Thoracic aorta (tissue), 2 donors: Measurements from ENCODE around the gene REPS2. TPM values are rescaled to one million over a fixed set of nuclear protein-coding genes. Genes with fewer than 3 reads are reported as not detected.

Experiments used
- ATAC-seq: fragments of 150-250 bp; one replicate; pipeline ENCODE4 v1.8.0; 2017; ENCODE audit warnings: low read depth; ENCODE audit not compliant: insufficient number of reproducible peaks, low FRiP score
- DNase-seq: peaks from one replicate; pipeline ENCODE4 v3.0.0-alpha.2; 2020; ENCODE audit warnings: low spot score
- H3K27ac ChIP-seq, 2 donors: fragments of 200-600 bp; sonication (generic); 1 replicate in 1 of 2; 2 replicates in 1 of 2; pipeline ENCODE4 v1.5.1; 2016; ENCODE audit warnings: mild to moderate bottlenecking in 2 of 2, moderate library complexity in 2 of 2
- H3K27me3 ChIP-seq: fragments of 200-600 bp; sonication (generic); replicated peaks from 2 replicates; pipeline ENCODE4 v1.6.0; 2016; ENCODE audit warnings: mild to moderate bottlenecking; ENCODE audit not compliant: insufficient read depth
- H3K36me3 ChIP-seq: fragments of 200-600 bp; sonication (generic); one replicate; pipeline ENCODE4 v1.5.1; 2016
- H3K4me1 ChIP-seq, 2 donors: fragments of 200-600 bp; sonication (generic); 1 replicate in 1 of 2; 2 replicates in 1 of 2; pipeline versions ENCODE4 v1.5.1 to v1.6.0; 2016; ENCODE audit warnings: low read depth in 2 of 2, mild to moderate bottlenecking in 1 of 2; ENCODE audit not compliant: control insufficient read depth in 1 of 2
- H3K4me3 ChIP-seq: fragments of 200-600 bp; sonication (generic); 2 replicates; pipeline ENCODE4 v1.5.1; 2016; ENCODE audit warnings: mild to moderate bottlenecking
- H3K9me3 ChIP-seq: fragments of 200-600 bp; sonication (generic); 2 replicates; pipeline ENCODE4 v1.5.1; 2016
- total RNA-seq, 2 donors: library from RNA; depleted of rRNA; stranded (reverse); fragments of >200 nt; gene quantifications; one replicate each; pipeline versions ENCODE4 v1.1.0 to v1.2.3, GENCODE V29; 2016
- TF ChIP-seq, protein P1 (sequence below): fragments of 200-600 bp; sonication (generic); IDR thresholded peaks from one replicate; pipeline ENCODE4 v1.5.1; 2019; ENCODE audit warnings: antibody characterized with exemption

Gene REPS2
- total RNA-seq, 2 donors from 2014 or later = 4.9 to 22.9 TPM

GRCh38 chrX:17047224-17047623, 100.8 kb downstream of the REPS2 start:
- H3K27me3 ChIP-seq = no peaks in the 10 kb centered on the region
- TF ChIP-seq, protein P1, sequence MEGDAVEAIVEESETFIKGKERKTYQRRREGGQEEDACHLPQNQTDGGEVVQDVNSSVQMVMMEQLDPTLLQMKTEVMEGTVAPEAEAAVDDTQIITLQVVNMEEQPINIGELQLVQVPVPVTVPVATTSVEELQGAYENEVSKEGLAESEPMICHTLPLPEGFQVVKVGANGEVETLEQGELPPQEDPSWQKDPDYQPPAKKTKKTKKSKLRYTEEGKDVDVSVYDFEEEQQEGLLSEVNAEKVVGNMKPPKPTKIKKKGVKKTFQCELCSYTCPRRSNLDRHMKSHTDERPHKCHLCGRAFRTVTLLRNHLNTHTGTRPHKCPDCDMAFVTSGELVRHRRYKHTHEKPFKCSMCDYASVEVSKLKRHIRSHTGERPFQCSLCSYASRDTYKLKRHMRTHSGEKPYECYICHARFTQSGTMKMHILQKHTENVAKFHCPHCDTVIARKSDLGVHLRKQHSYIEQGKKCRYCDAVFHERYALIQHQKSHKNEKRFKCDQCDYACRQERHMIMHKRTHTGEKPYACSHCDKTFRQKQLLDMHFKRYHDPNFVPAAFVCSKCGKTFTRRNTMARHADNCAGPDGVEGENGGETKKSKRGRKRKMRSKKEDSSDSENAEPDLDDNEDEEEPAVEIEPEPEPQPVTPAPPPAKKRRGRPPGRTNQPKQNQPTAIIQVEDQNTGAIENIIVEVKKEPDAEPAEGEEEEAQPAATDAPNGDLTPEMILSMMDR = no peak
- no peak overlapping the region for H3K4me3 ChIP-seq
- H3K9me3 ChIP-seq = no peaks in the 10 kb centered on the region
- ATAC-seq (no peak), DNase-seq (no peak)
- peaks cover 0 to 9% of the 10 kb centered on the region in 2 donors for H3K4me1 ChIP-seq
- H3K36me3 ChIP-seq = no peaks in the 10 kb centered on the region
- no peak overlapping the region for H3K27ac ChIP-seq

DNA sequence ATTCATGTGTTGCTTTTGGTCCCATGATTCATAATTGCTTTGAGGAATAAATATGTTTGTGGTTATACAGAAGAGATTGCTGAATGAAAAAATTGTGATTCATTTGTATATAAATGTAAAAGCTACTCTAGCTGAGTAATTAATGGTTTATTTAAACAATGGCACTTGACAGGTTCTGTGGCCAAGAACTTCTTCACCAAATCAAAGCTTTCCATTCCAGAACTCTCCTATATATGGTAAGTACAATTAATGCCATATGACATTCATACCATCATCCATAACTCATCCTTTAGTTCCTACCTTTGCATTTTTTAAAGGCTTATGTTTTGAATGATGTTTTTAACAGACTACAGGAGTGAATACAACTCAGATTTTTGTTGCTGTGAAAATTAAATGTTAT, 105.8 kb downstream of the REPS2 start:
- DNase-seq (no peak), ATAC-seq (no peak)
- no peak overlapping the region for H3K27ac ChIP-seq
- TF ChIP-seq, protein P1 = no peak
- no peaks in the 10 kb centered on the region for H3K36me3 ChIP-seq
- H3K27me3 ChIP-seq = no peaks in the 10 kb centered on the region
- H3K9me3 ChIP-seq = no peaks in the 10 kb centered on the region
- H3K4me3 ChIP-seq = no peak overlapping the region
- no peaks in the 10 kb centered on the region for H3K4me1 ChIP-seq

- no peak overlapping the region for H3K4me3 ChIP-seq
Measured at GRCh38 chrX:17052793-17053192, 106.3 kb downstream of the REPS2 start.

DNA sequence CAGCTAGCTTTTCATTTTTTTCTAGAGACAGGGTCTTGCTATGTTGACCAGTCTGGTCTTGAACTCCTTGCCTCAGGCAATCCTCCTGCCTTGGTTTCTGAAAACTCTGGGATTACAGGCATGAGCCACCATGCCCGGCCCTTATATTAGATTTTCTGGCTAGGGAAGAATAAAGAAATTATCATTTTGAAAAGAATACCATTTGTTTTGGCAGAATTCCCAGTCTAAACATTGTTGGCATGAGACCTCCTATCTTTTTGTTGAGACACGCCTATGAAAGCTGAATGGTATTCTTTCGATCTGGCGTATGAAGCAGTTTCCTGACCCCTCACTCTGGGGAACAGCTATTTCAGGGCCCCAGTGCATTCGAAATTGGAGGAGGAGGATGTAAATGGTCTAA, 107.0 kb downstream of the REPS2 start:
- no peak overlapping the region for H3K4me3 ChIP-seq
- DNase-seq (no peak), ATAC-seq (no peak)
- no peaks in the 10 kb centered on the region for H3K36me3 ChIP-seq
- TF ChIP-seq, protein P1 = no peak
- H3K9me3 ChIP-seq = no peaks in the 10 kb centered on the region
- H3K27me3 ChIP-seq = no peaks in the 10 kb centered on the region
- no peaks in the 10 kb centered on the region for H3K4me1 ChIP-seq
- H3K27ac ChIP-seq = no peak overlapping the region

More at GRCh38 chrX:17052793-17053192, 106.3 kb downstream of the REPS2 start:
- H3K4me1 ChIP-seq = no peaks in the 10 kb centered on the region
- TF ChIP-seq, protein P1 = no peak
- ATAC-seq = no peak
- no peak for DNase-seq
- no peaks in the 10 kb centered on the region for H3K9me3 ChIP-seq
- H3K27me3 ChIP-seq = no peaks in the 10 kb centered on the region
- no peaks in the 10 kb centered on the region for H3K36me3 ChIP-seq
- no peak overlapping the region for H3K27ac ChIP-seq

DNA sequence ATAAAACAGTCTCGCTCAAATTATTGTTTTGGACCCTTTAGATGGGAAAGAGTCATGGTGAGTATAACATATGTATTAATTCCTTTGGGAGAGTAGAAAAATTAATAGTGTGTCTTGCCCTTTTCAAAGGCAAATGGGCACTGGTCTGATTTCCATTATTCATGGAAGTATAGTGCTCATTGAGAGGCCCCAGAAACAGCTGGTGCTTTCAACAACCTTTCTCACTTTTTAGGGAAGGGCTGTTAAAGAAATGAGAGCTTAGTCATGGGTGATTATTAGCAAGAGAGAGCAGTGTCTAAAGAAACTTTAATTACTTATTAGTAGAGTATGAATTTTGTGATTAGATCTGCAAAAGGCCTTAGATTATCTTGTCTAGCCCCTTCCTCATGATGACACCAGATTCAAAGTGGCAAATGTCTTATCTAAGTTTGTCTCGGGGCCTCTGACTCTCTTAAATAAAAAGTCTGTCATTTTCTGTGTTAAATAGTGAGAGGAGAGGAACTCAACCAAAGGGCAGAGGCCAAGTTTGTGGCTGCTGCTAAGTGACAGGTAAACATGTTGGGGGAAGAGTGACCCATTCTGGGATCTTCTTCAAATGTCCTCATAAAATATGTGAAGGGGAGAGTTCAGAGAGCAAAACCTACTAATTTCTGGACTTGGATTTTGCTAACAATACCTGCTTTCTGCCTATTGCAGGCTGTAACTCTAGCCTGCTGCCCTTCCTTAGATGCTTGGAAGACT, 110.6 kb downstream of the REPS2 start:
- no peak for DNase-seq

More for the DNA sequence above, 110.6 kb downstream of the REPS2 start:
- TF ChIP-seq, protein P1 = no peak
- Histone ChIP-seq H3K9me3 (no peaks in the 10 kb centered on the region), H3K27me3 (no peaks in the 10 kb centered on the region), H3K27ac (no peak overlapping the region), H3K36me3 (no peaks in the 10 kb centered on the region), H3K4me1 (no peaks in the 10 kb centered on the region), H3K4me3 (no peak overlapping the region)
- ATAC-seq = no peak
